CD4-positive, alpha-beta T cell treated with Interleukin-15 for 4 hours (primary cell): Measurements from ENCODE around the gene CFAP97D2.

Experiments
- DNase-seq: peaks from one replicate; pipeline ENCODE4 v3.0.0-alpha.2; 2020; ENCODE audit warnings: low spot score

The CFAP97D2 gene

DNA sequence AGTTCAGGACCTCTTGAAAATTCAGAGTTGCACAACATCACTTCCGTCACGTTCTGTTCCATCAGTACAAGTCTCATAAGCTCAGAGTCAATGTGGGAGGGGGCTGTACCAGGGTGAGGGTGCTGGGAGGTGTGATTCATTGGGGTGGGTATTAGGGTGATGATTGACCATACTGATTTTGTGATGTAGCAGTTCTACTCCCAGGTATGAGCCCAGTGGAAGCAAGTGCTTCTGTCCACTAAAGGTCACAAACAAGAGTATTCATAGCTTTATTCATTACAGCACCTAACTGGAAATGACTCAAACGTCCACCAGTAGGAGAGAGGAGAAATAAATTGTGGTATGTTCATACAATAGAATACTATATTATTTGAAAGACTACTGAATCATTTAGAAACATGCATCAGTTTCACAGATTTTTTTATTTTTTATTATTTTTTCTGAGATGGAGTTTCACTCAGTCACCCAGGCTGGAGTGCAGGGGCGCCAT is 90.3 kb downstream of the CFAP97D2 start:
- DNase-seq, result no peak
